CD4-positive, CD25-positive, alpha-beta regulatory T cell (primary cell): Measurements from ENCODE around the gene KRT74. TPM values are rescaled to one million over a fixed set of nuclear protein-coding genes. Genes with fewer than 3 reads are reported as not detected.

Experiments used
- ATAC-seq, 2 donors: fragments of 150-1000 bp; cut with Tn5 transposase; one replicate each; pipeline ENCODE4 v1.10.0; 2021; ENCODE audit warnings: low read depth in 2 of 2, moderate number of reproducible peaks in 2 of 2, moderate library complexity in 1 of 2
- DNase-seq, 3 donors: peaks; one replicate each; pipeline versions ENCODE4 v3.0.0 to v3.0.0-alpha.2; 2012 to 2022; ENCODE audit warnings: mixed read lengths in 1 of 3
- H3K27ac ChIP-seq: one replicate; pipeline ENCODE4 v1.7.0; 2013; ENCODE audit warnings: mild to moderate bottlenecking, low read length; ENCODE audit not compliant: insufficient read depth, poor library complexity, severe bottlenecking
- H3K27me3 ChIP-seq: one replicate; pipeline ENCODE4 v1.7.0; 2013; ENCODE audit warnings: low read length; ENCODE audit not compliant: control insufficient read depth, insufficient read depth
- H3K36me3 ChIP-seq: one replicate; pipeline ENCODE4 v1.7.0; 2013; ENCODE audit warnings: mild to moderate bottlenecking, low read length, moderate library complexity; ENCODE audit not compliant: control insufficient read depth, insufficient read depth
- H3K4me1 ChIP-seq: 2 replicates; pipeline ENCODE4 v1.7.0; 2013; ENCODE audit warnings: mild to moderate bottlenecking, low read length; ENCODE audit not compliant: insufficient read depth, control insufficient read depth, poor library complexity, severe bottlenecking
- H3K4me3 ChIP-seq: one replicate; pipeline ENCODE4 v1.7.0; 2013; ENCODE audit warnings: low read depth, mild to moderate bottlenecking, low read length, moderate library complexity
- H3K9me3 ChIP-seq, 2 experiments: 1 replicate in 1 of 2; 2 replicates in 1 of 2; pipeline ENCODE4 v1.7.0; 2013; ENCODE audit warnings: low read length in 2 of 2, mild to moderate bottlenecking in 1 of 2, moderate library complexity in 1 of 2; ENCODE audit not compliant: control insufficient read depth in 2 of 2
- H3K27ac Mint-ChIP-seq, 3 donors: one replicate each; pipeline ENCODE4 v1.8.0; 2020 to 2022; ENCODE audit warnings: mild to moderate bottlenecking in 3 of 3, mixed read lengths in 3 of 3, moderate library complexity in 2 of 3
- H3K27me3 Mint-ChIP-seq: one replicate; pipeline ENCODE4 v1.8.0; 2022; ENCODE audit warnings: mild to moderate bottlenecking, mixed read lengths
- H3K36me3 Mint-ChIP-seq: one replicate; pipeline ENCODE4 v1.8.0; 2020; ENCODE audit warnings: mixed read lengths
- H3K4me1 Mint-ChIP-seq, 4 donors: one replicate each; pipeline ENCODE4 v1.8.0; 2020 to 2022; ENCODE audit warnings: mixed read lengths in 4 of 4, mild to moderate bottlenecking in 1 of 4
- H3K4me3 Mint-ChIP-seq, 4 donors: one replicate each; pipeline ENCODE4 v1.8.0; 2020 to 2022; ENCODE audit warnings: mild to moderate bottlenecking in 4 of 4, mixed read lengths in 4 of 4, moderate library complexity in 3 of 4
- H3K9me3 Mint-ChIP-seq, 7 donors: one replicate each; pipeline ENCODE4 v1.8.0; 2020 to 2022; ENCODE audit warnings: mixed read lengths in 7 of 7, mild to moderate bottlenecking in 3 of 7, moderate library complexity in 2 of 7
- polyA plus RNA-seq, 4 donors: library from polyadenylated mRNA; unstranded; fragments of 300-500 nt; fragmentation: Illumina TruSeq; gene quantifications; one replicate each; pipeline ENCODE4 v1.2.3, GENCODE V29; 2021
- total RNA-seq: library from RNA; stranded (reverse); gene quantifications from one replicate; pipeline ENCODE4 v1.2.3, GENCODE V29; 2022

Gene KRT74
- total and polyA plus RNA-seq, 5 donors from 2014 or later, result not detected

- H3K4me1 Mint-ChIP-seq, result peaks cover 0 to 10% (median 1%) of the 10 kb centered on the region in 4 donors
- DNase-seq, result no peak
- Histone ChIP-seq H3K4me3 (no peak overlapping the region), H3K27me3 (no peaks in the 10 kb centered on the region), H3K4me1 (no peaks in the 10 kb centered on the region), H3K36me3 (no peaks in the 10 kb centered on the region), H3K9me3 (no peaks in the 10 kb centered on the region), H3K27ac (no peak overlapping the region)
- H3K27me3 Mint-ChIP-seq, result peaks cover 4% of the 10 kb centered on the region
- no peaks in the 10 kb centered on the region for H3K9me3 Mint-ChIP-seq
- H3K4me3 Mint-ChIP-seq, result no peak overlapping the region
- no peaks in the 10 kb centered on the region for H3K36me3 Mint-ChIP-seq
- no peak for ATAC-seq
- no peak overlapping the region for H3K27ac Mint-ChIP-seq
Measured at GRCh38 chr12:52580496-52580895, 6.9 kb upstream of the KRT74 start.

- Mint-ChIP-seq H3K27ac (peak overlapping the region in 2 of 3 donors; percentile 46 to 58), H3K4me3 (no peak overlapping the region), H3K4me1 (peaks cover 0 to 3% (median 1%) of the 10 kb centered on the region in 4 donors), H3K36me3 (no peaks in the 10 kb centered on the region), H3K27me3 (peaks cover 4% of the 10 kb centered on the region), H3K9me3 (no peaks in the 10 kb centered on the region)
- H3K27ac ChIP-seq, result no peak overlapping the region
- no peak overlapping the region for H3K4me3 ChIP-seq
- no peaks in the 10 kb centered on the region for H3K9me3 ChIP-seq
- ATAC-seq (no peak), DNase-seq (no peak)
- no peaks in the 10 kb centered on the region for H3K36me3 ChIP-seq
- no peaks in the 10 kb centered on the region for H3K4me1 ChIP-seq
- no peaks in the 10 kb centered on the region for H3K27me3 ChIP-seq
Measured at GRCh38 chr12:52579468-52580465, 6.1 kb upstream of the KRT74 start.

- H3K4me1 ChIP-seq, result no peaks in the 10 kb centered on the region
- Mint-ChIP-seq H3K4me3 (no peak overlapping the region), H3K9me3 (no peaks in the 10 kb centered on the region), H3K27ac (no peak overlapping the region), H3K4me1 (peaks cover 0 to 3% (median 1%) of the 10 kb centered on the region in 4 donors), H3K36me3 (no peaks in the 10 kb centered on the region), H3K27me3 (peaks cover 8% of the 10 kb centered on the region)
- no peak overlapping the region for H3K27ac ChIP-seq
- no peaks in the 10 kb centered on the region for H3K27me3 ChIP-seq
- ATAC-seq (no peak), DNase-seq (no peak)
- H3K4me3 ChIP-seq, result no peak overlapping the region
- no peaks in the 10 kb centered on the region for H3K9me3 ChIP-seq
- no peaks in the 10 kb centered on the region for H3K36me3 ChIP-seq
Measured at GRCh38 chr12:52578469-52578868, 4.8 kb upstream of the KRT74 start.

GRCh38 chr12:52577316-52577715, 3.7 kb upstream of the KRT74 start:
- Histone ChIP-seq H3K9me3 (no peaks in the 10 kb centered on the region), H3K27me3 (no peaks in the 10 kb centered on the region), H3K4me1 (no peaks in the 10 kb centered on the region), H3K27ac (no peak overlapping the region), H3K36me3 (no peaks in the 10 kb centered on the region), H3K4me3 (no peak overlapping the region)
- no peaks in the 10 kb centered on the region for H3K4me1 Mint-ChIP-seq
- H3K9me3 Mint-ChIP-seq, result no peaks in the 10 kb centered on the region
- no peak overlapping the region for H3K27ac Mint-ChIP-seq
- H3K36me3 Mint-ChIP-seq, result no peaks in the 10 kb centered on the region
- no peak overlapping the region for H3K4me3 Mint-ChIP-seq
- peaks cover 11% of the 10 kb centered on the region for H3K27me3 Mint-ChIP-seq
- ATAC-seq (no peak), DNase-seq (no peak)

- Mint-ChIP-seq H3K4me1 (no peaks in the 10 kb centered on the region), H3K27ac (no peak overlapping the region), H3K27me3 (peaks cover 11% of the 10 kb centered on the region), H3K4me3 (no peak overlapping the region), H3K9me3 (no peaks in the 10 kb centered on the region), H3K36me3 (no peaks in the 10 kb centered on the region)
- no peaks in the 10 kb centered on the region for H3K27me3 ChIP-seq
- H3K4me1 ChIP-seq, result no peaks in the 10 kb centered on the region
- no peak overlapping the region for H3K4me3 ChIP-seq
- H3K9me3 ChIP-seq, result no peaks in the 10 kb centered on the region
- no peaks in the 10 kb centered on the region for H3K36me3 ChIP-seq
- DNase-seq, result no peak
- ATAC-seq, result no peak
- no peak overlapping the region for H3K27ac ChIP-seq
Measured at GRCh38 chr12:52575948-52576347, 2.3 kb upstream of the KRT74 start.

- Mint-ChIP-seq H3K36me3 (no peaks in the 10 kb centered on the region), H3K4me1 (no peaks in the 10 kb centered on the region), H3K4me3 (no peak overlapping the region), H3K27ac (no peak overlapping the region), H3K27me3 (peaks cover 11% of the 10 kb centered on the region), H3K9me3 (no peaks in the 10 kb centered on the region)
- no peaks in the 10 kb centered on the region for H3K27me3 ChIP-seq
- no peaks in the 10 kb centered on the region for H3K36me3 ChIP-seq
- no peak for DNase-seq
- H3K27ac ChIP-seq, result no peak overlapping the region
- H3K9me3 ChIP-seq, result no peaks in the 10 kb centered on the region
- no peaks in the 10 kb centered on the region for H3K4me1 ChIP-seq
- no peak for ATAC-seq
- H3K4me3 ChIP-seq, result no peak overlapping the region
Measured at GRCh38 chr12:52575256-52575655, 1.6 kb upstream of the KRT74 start.

- H3K27ac Mint-ChIP-seq, result no peak overlapping the region
Measured at GRCh38 chr12:52573306-52573705, 337 bp downstream of the KRT74 start.

GRCh38 chr12:52570511-52570910, 3.1 kb downstream of the KRT74 start:
- Mint-ChIP-seq H3K4me1 (no peaks in the 10 kb centered on the region), H3K27me3 (peaks cover 11% of the 10 kb centered on the region), H3K4me3 (no peak overlapping the region), H3K36me3 (no peaks in the 10 kb centered on the region), H3K9me3 (peaks cover 0 to under 1% (median 0%) of the 10 kb centered on the region in 7 donors), H3K27ac (no peak overlapping the region)
- Histone ChIP-seq H3K4me3 (no peak overlapping the region), H3K27me3 (peaks cover 7% of the 10 kb centered on the region), H3K4me1 (no peaks in the 10 kb centered on the region), H3K36me3 (no peaks in the 10 kb centered on the region), H3K9me3 (no peaks in the 10 kb centered on the region), H3K27ac (no peak overlapping the region)
- DNase-seq (no peak), ATAC-seq (no peak)

More at GRCh38 chr12:52573306-52573705, 337 bp downstream of the KRT74 start:
- H3K4me3 ChIP-seq, result no peak overlapping the region
- H3K36me3 Mint-ChIP-seq, result no peaks in the 10 kb centered on the region
- ATAC-seq, result no peak
- no peaks in the 10 kb centered on the region for H3K4me1 ChIP-seq
- H3K27me3 Mint-ChIP-seq, result peaks cover 11% of the 10 kb centered on the region
- no peaks in the 10 kb centered on the region for H3K27me3 ChIP-seq
- H3K9me3 Mint-ChIP-seq, result no peaks in the 10 kb centered on the region
- no peak overlapping the region for H3K4me3 Mint-ChIP-seq
- no peaks in the 10 kb centered on the region for H3K36me3 ChIP-seq
- no peaks in the 10 kb centered on the region for H3K9me3 ChIP-seq
- DNase-seq, result no peak
- H3K27ac ChIP-seq, result no peak overlapping the region
- no peaks in the 10 kb centered on the region for H3K4me1 Mint-ChIP-seq
